HG03039 (cell line): ENCODE results near the gene TUBD1.

Source experiments
- ATAC-seq: cut with Tn5 transposase; IDR thresholded peaks from one replicate; pipeline ENCODE4 v1.9.1; 2021; ENCODE audit warnings: mild to moderate bottlenecking, moderate library complexity; ENCODE audit not compliant: unreplicated experiment

Gene TUBD1

GRCh38 chr17:59827721-59828477 lies 64.8 kb downstream of the TUBD1 start:
- ATAC-seq = no peak

- no peak for ATAC-seq
Observed at GRCh38 chr17:59826706-59827453, 65.9 kb downstream of the TUBD1 start.

GRCh38 chr17:59825533-59826322 lies 67.0 kb downstream of the TUBD1 start:
- no peak for ATAC-seq

DNA sequence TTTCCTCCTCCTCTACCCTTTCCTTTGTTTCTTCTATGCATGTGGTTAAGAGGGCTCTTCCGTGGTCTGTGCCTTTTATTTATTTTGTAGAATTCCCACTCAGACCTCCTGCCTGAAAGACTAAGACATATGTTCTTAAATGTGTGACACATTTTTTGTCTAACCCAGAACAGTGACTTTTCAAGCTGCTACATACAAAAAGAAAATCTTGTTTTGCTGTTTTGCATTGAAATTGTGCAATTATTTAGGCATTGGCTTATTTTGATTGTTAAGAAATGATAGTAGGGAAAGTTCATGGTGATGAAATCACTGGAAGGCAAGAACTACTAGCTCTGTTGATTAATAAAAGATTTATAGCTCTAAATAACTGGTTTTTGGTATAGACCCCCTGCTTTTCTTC lies 76.8 kb downstream of the TUBD1 start:
- ATAC-seq = no peak

DNA sequence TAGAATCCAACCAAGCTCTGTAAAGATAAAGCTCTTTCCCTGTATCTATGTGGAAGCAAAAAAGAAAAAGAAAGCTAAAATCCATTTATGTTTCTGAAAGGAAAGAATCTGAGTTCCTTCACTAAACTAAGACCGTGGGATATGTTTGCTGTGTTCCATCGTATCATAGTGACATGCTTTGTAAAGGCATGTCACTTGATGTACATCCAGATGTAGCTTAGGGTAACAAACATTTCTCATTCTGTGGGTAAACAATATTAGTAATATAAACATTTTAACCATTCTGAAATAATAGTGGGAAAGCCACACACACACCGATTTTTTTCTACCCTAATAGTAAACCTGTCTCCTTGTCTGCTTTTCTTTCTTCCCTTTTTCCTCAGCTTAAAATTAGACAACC lies 78.1 kb downstream of the TUBD1 start:
- ATAC-seq = no peak

DNA sequence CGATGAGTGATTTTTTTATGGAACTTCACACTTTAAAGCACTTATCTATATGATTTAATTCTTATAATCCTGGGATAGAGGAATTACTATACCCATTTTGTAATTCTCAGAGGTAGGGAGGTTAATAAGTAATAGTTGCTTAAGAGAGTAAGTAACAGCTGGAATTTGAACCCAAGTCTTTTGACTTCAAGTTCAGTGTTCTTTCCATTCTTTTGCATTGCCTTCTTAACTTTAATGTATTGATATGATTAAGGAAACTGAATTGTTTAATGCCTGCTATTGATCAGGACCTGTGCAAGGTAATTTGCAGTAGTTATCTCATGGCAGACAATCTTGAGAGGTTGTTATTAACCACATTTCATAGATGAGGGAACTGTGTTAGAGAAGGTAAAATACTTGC lies 78.5 kb downstream of the TUBD1 start:
- no peak for ATAC-seq

DNA sequence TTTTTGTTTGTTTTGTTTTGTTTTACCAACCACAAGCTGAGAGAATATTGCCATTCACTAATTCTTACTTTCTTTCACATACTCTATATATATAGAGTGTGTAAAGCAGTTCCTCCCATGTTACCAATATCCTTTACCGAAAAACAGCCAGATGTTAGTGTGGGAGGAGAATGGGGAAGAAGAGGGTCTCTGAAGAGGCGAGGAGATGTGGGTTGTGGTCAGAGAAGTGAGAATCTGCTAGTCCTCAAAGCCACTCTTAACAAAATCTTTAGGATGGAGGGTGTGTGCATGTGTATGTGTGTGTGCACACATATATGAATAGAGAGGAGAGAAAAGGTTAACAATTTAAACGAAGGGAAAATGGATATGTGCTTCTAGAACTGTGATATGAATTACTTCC lies 80.6 kb downstream of the TUBD1 start:
- ATAC-seq = no peak

DNA sequence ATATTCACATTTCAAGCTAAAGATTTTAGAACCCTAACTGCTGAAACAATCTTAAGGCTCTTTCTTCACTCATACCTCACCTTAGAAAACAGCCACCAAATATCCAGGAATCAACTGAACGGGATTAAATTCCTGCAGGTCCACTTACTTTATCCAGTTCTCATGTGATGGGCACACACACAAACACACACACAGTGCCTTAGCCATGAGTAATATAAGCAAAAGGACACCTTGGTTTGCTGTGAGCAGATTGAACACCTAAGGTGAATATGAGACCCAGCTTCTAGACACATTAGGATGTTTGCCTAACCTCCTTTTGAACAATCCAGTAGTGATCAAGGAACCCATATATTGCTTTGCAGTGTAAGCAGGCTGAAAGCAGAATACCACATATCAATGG lies 81.5 kb downstream of the TUBD1 start:
- ATAC-seq = no peak

GRCh38 chr17:59810894-59811153 lies 81.9 kb downstream of the TUBD1 start:
- no peak for ATAC-seq
